Fibroblast of the aortic adventitia (primary cell): ENCODE results near the gene APOA1. TPM values are rescaled to one million over a fixed set of nuclear protein-coding genes. Genes with fewer than 3 reads are reported as not detected.

Source experiments
- DNase-seq: peaks from one replicate; pipeline ENCODE4 v3.0.0-alpha.2; 2010; ENCODE audit warnings: low read depth
- H3K4me3 ChIP-seq: 2 replicates; pipeline ENCODE4 v1.5.1; 2011; ENCODE audit warnings: low read depth, mild to moderate bottlenecking, control low read depth, low read length, moderate library complexity
- CTCF ChIP-seq: IDR thresholded peaks from 2 replicates; pipeline ENCODE4 v1.5.1; 2011; ENCODE audit warnings: mild to moderate bottlenecking, low read length, control low read depth, inconsistent platforms; ENCODE audit not compliant: insufficient read depth
- total RNA-seq: library from RNA; depleted of rRNA; stranded (reverse); fragments of >200 nt; gene quantifications from 2 replicates; pipeline ENCODE4 v1.2.3, GENCODE V29; 2012; ENCODE audit warnings: low replicate concordance

Gene APOA1
- total RNA-seq, 1 donor = 0.72 TPM

- TF ChIP-seq CTCF = no peak
- H3K4me3 ChIP-seq = no peak overlapping the region
- no peak for DNase-seq
Measured at GRCh38 chr11:116867619-116868018, 30.2 kb upstream of the APOA1 start.

GRCh38 chr11:116866804-116867455 lies 29.5 kb upstream of the APOA1 start:
- DNase-seq = no peak
- TF ChIP-seq CTCF = no peak
- H3K4me3 ChIP-seq = no peak overlapping the region

- peak; percentile 69 for DNase-seq
- TF ChIP-seq CTCF = no peak
- H3K4me3 ChIP-seq = no peak overlapping the region
Measured at GRCh38 chr11:116865696-116866095, 28.3 kb upstream of the APOA1 start.

- no peak overlapping the region for H3K4me3 ChIP-seq
- no peak for TF ChIP-seq CTCF
- peak; percentile 61 for DNase-seq
Measured at GRCh38 chr11:116864531-116864930, 27.1 kb upstream of the APOA1 start.

GRCh38 chr11:116862951-116863350 lies 25.5 kb upstream of the APOA1 start:
- no peak overlapping the region for H3K4me3 ChIP-seq
- no peak for TF ChIP-seq CTCF
- DNase-seq = peak; percentile 60

GRCh38 chr11:116862185-116862584 lies 24.8 kb upstream of the APOA1 start:
- TF ChIP-seq CTCF = no peak
- no peak overlapping the region for H3K4me3 ChIP-seq
- no peak for DNase-seq

GRCh38 chr11:116861539-116861938 lies 24.1 kb upstream of the APOA1 start:
- DNase-seq = peak; percentile 86
- H3K4me3 ChIP-seq = no peak overlapping the region
- no peak for TF ChIP-seq CTCF
